HL-60 (cell line): ENCODE data around the gene ATP10B.

Source experiments
- CTCF ChIP-seq: IDR thresholded peaks from one replicate; pipeline ENCODE4 v1.5.1; 2011; ENCODE audit warnings: low read length, control low read depth, inconsistent platforms; ENCODE audit not compliant: insufficient read depth
- POLR2AphosphoS5 ChIP-seq: IDR thresholded peaks from 2 replicates; pipeline ENCODE4 v1.6.1; 2012; ENCODE audit warnings: low read depth
- REST ChIP-seq: IDR thresholded peaks from 2 replicates; pipeline ENCODE4 v1.6.1; 2012; ENCODE audit warnings: low read depth; ENCODE audit not compliant: insufficient replicate concordance

GRCh38 chr5:160750938-160751657 lies 100.9 kb downstream of the ATP10B start:
- TF ChIP-seq CTCF (no peak), REST (no peak), POLR2AphosphoS5 (no peak)
